Activated CD8-positive, alpha-beta memory T cell treated with anti-CD3 and anti-CD28 coated beads, Interleukin-2, amount 50 U/mL, for 1 hour (primary cell): Measurements from ENCODE around the gene DHRSX.
"Not testable (repeated sequence)": the region's sequence is repeated elsewhere in the genome, so short reads cannot be mapped to it uniquely, and the experiment has no call there.

ENCODE experiments used
- DNase-seq: peaks from one replicate; pipeline ENCODE4 v3.0.0-alpha.2; 2020; ENCODE audit errors: extremely low read depth

The DHRSX gene

GRCh38 chrX:2425286-2426071 lies 75.3 kb downstream of the DHRSX start:
- DNase-seq, result no peak

GRCh38 chrX:2424317-2424716 lies 76.5 kb downstream of the DHRSX start:
- no peak for DNase-seq

- no peak for DNase-seq
Observed at GRCh38 chrX:2423899-2424298, 76.9 kb downstream of the DHRSX start.

GRCh38 chrX:2423282-2423681 lies 77.5 kb downstream of the DHRSX start:
- no peak for DNase-seq

GRCh38 chrX:2419418-2419817 lies 81.4 kb downstream of the DHRSX start:
- DNase-seq, result not testable (repeated sequence)

- DNase-seq, result no peak
Observed at GRCh38 chrX:2418000-2418399, 82.8 kb downstream of the DHRSX start.

- DNase-seq, result no peak
Observed at GRCh38 chrX:2416851-2417604, 83.7 kb downstream of the DHRSX start.

GRCh38 chrX:2414384-2414783 lies 86.4 kb downstream of the DHRSX start:
- DNase-seq, result no peak

GRCh38 chrX:2413969-2414368 lies 86.8 kb downstream of the DHRSX start:
- DNase-seq, result no peak

GRCh38 chrX:2412131-2412530 lies 88.6 kb downstream of the DHRSX start:
- DNase-seq, result no peak

GRCh38 chrX:2410279-2411020 lies 90.3 kb downstream of the DHRSX start:
- no peak for DNase-seq

GRCh38 chrX:2409796-2410195 lies 91.0 kb downstream of the DHRSX start:
- DNase-seq, result no peak

- no peak for DNase-seq
Observed at GRCh38 chrX:2408856-2409255, 91.9 kb downstream of the DHRSX start.

- no peak for DNase-seq
Observed at GRCh38 chrX:2406891-2407518, 93.8 kb downstream of the DHRSX start.

- DNase-seq, result no peak
Observed at GRCh38 chrX:2404776-2405175, 96.0 kb downstream of the DHRSX start.

GRCh38 chrX:2402361-2402690 lies 98.5 kb downstream of the DHRSX start:
- no peak for DNase-seq

- DNase-seq, result no peak
Observed at GRCh38 chrX:2401590-2402360, 99.0 kb downstream of the DHRSX start.

- DNase-seq, result no peak
Observed at GRCh38 chrX:2401201-2401589, 99.6 kb downstream of the DHRSX start.

- DNase-seq, result no peak
Observed at GRCh38 chrX:2398064-2398656, 102.6 kb downstream of the DHRSX start.

- DNase-seq, result no peak
Observed at GRCh38 chrX:2397229-2398063, 103.3 kb downstream of the DHRSX start.
